IMR-90 (cell line): ENCODE data around the gene SLX4IP. TPM values are rescaled to one million over a fixed set of nuclear protein-coding genes. Genes with fewer than 3 reads are reported as not detected.

Experiments
- ATAC-seq: fragments of 200-7000 bp; cut with Tn5 transposase; 2 replicates; pipeline ENCODE4 v1.9.1; 2020; ENCODE audit warnings: low read depth, mild to moderate bottlenecking, moderate library complexity
- BruUV-seq: library from RNA; stranded (reverse); fragments of 400-500 nt; replicated peaks from 2 replicates; lab custom pipeline; 2021; lab: Mats Ljungman, UMichigan
- CTCF ChIA-PET: fragments of 300-600 bp; formaldehyde crosslinking; extraction: SDS; loops from one replicate; lab custom pipeline; 2021; ENCODE audit warnings: antibody characterized with exemption; lab: Yijun Ruan, JAX
- POLR2A ChIA-PET: fragments of 300-600 bp; sonication (Branson Sonifier 250); formaldehyde crosslinking; loops from one replicate; lab custom pipeline; 2022; ENCODE audit warnings: antibody characterized with exemption; ENCODE audit not compliant: unreplicated experiment; lab: Charles Lee
- DNase-seq: peaks from one replicate; pipeline ENCODE4 v3.0.0; 2013
- H2AFZ ChIP-seq: replicated peaks from 2 replicates; pipeline ENCODE3; 2013; ENCODE audit warnings: low read length, mild to moderate bottlenecking; ENCODE audit not compliant: poor library complexity
- H2AK5ac ChIP-seq: 2 replicates; pipeline ENCODE4 v1.6.1; 2013; ENCODE audit warnings: low read depth, low read length, inconsistent platforms
- H2AK9ac ChIP-seq: replicated peaks from 2 replicates; pipeline ENCODE3; 2013; ENCODE audit warnings: mild to moderate bottlenecking, low read depth, low read length, moderate library complexity; ENCODE audit not compliant: poor library complexity
- H2BK120ac ChIP-seq: 2 replicates; pipeline ENCODE4 v1.6.1; 2013; ENCODE audit warnings: low read depth, low read length, inconsistent platforms
- H2BK15ac ChIP-seq: 3 replicates; pipeline ENCODE4 v1.6.1; 2013; ENCODE audit warnings: low read depth, low read length, inconsistent platforms
- H2BK20ac ChIP-seq: 2 replicates; pipeline ENCODE4 v1.6.1; 2013; ENCODE audit warnings: low read depth, mild to moderate bottlenecking, inconsistent platforms, low read length, moderate library complexity
- H2BK5ac ChIP-seq: 2 replicates; pipeline ENCODE4 v1.6.1; 2013; ENCODE audit warnings: mild to moderate bottlenecking, low read depth, low read length, inconsistent platforms; ENCODE audit not compliant: poor library complexity, severe bottlenecking
- H3K14ac ChIP-seq: replicated peaks from 2 replicates; pipeline ENCODE4 v1.6.1; 2013; ENCODE audit warnings: low read depth, low read length, inconsistent platforms
- H3K18ac ChIP-seq: 2 replicates; pipeline ENCODE4 v1.6.1; 2013; ENCODE audit warnings: low read depth, low read length, control low read depth
- H3K23ac ChIP-seq: 2 replicates; pipeline ENCODE4 v1.6.1; 2013; ENCODE audit warnings: low read depth, low read length, inconsistent platforms
- H3K27ac ChIP-seq: 2 replicates; pipeline ENCODE4 v1.5.1; 2013; ENCODE audit warnings: mild to moderate bottlenecking, control low read depth, low read length; ENCODE audit not compliant: insufficient read depth
- H3K27me3 ChIP-seq: 2 replicates; pipeline ENCODE4 v1.6.1; 2013; ENCODE audit warnings: low read length; ENCODE audit not compliant: control insufficient read depth, insufficient read depth
- H3K36me3 ChIP-seq: 2 replicates; pipeline ENCODE4 v1.6.1; 2013; ENCODE audit warnings: low read length, mixed read lengths; ENCODE audit not compliant: control insufficient read depth, insufficient read depth
- H3K4ac ChIP-seq: 2 replicates; pipeline ENCODE4 v1.6.1; 2013; ENCODE audit warnings: low read depth, low read length, inconsistent platforms
- H3K4me1 ChIP-seq: 2 replicates; pipeline ENCODE4 v1.6.1; 2013; ENCODE audit warnings: low read length, mixed read lengths; ENCODE audit not compliant: control insufficient read depth, insufficient read depth
- H3K4me2 ChIP-seq: 2 replicates; pipeline ENCODE4 v1.6.1; 2013; ENCODE audit warnings: low read depth, mild to moderate bottlenecking, control low read depth, low read length, moderate library complexity
- H3K4me3 ChIP-seq: 2 replicates; pipeline ENCODE4 v1.5.1; 2013; ENCODE audit warnings: low read depth, mild to moderate bottlenecking, control low read depth, low read length, moderate library complexity; ENCODE audit not compliant: insufficient read depth
- H3K56ac ChIP-seq: 2 replicates; pipeline ENCODE4 v1.6.1; 2013; ENCODE audit warnings: low read length, inconsistent platforms; ENCODE audit not compliant: insufficient read depth; ENCODE audit errors: extremely low read depth
- H3K79me1 ChIP-seq, 2 experiments: 2 replicates each; pipeline ENCODE4 v1.6.1; 2013; ENCODE audit warnings: low read length in 2 of 2, inconsistent platforms in 1 of 2, low read depth in 1 of 2
- H3K9ac ChIP-seq: 2 replicates; pipeline ENCODE4 v1.6.1; 2013; ENCODE audit warnings: low read depth, low read length, control low read depth
- H3K9me1 ChIP-seq: 2 replicates; pipeline ENCODE4 v1.6.1; 2013; ENCODE audit warnings: low read length, inconsistent platforms; ENCODE audit not compliant: insufficient read depth
- H3K9me3 ChIP-seq: 2 replicates; pipeline ENCODE4 v1.6.1; 2013; ENCODE audit warnings: low read length; ENCODE audit not compliant: control insufficient read depth, insufficient read depth
- H4K20me1 ChIP-seq: 2 replicates; pipeline ENCODE4 v1.6.1; 2013; ENCODE audit warnings: low read length, inconsistent platforms; ENCODE audit not compliant: insufficient read depth
- H4K5ac ChIP-seq: 2 replicates; pipeline ENCODE4 v1.6.1; 2013; ENCODE audit warnings: mild to moderate bottlenecking, low read depth, low read length, control low read depth
- H4K8ac ChIP-seq, 2 experiments: 2 replicates each; pipeline ENCODE4 v1.6.1; 2013; ENCODE audit warnings: low read depth in 2 of 2, low read length in 2 of 2, control low read depth in 1 of 2, inconsistent platforms in 1 of 2
- H4K91ac ChIP-seq: 2 replicates; pipeline ENCODE4 v1.6.1; 2013; ENCODE audit warnings: low read depth, low read length, inconsistent platforms; ENCODE audit not compliant: insufficient read depth
- CHD1 ChIP-seq: IDR thresholded peaks from 2 replicates; pipeline ENCODE4 v1.6.1; 2012; ENCODE audit warnings: low read depth, low read length, improper control_type of control experiment
- CTCF ChIP-seq: conservative IDR thresholded peaks from 2 replicates; pipeline ENCODE4 v1.5.1; 2012; ENCODE audit warnings: mild to moderate bottlenecking, low read depth, low read length, improper control_type of control experiment
- RAD21 ChIP-seq: IDR thresholded peaks from 2 replicates; pipeline ENCODE4 v1.6.1; 2012; ENCODE audit warnings: low read length, improper control_type of control experiment
- WGBS, 2 experiments: methylation state at CpG; one replicate each; pipeline versions ENCODE4 v1.1.5 to v1.1.7; 2013; ENCODE audit warnings: missing lambda C conversion rate in 2 of 2; ENCODE audit not compliant: insufficient read length in 1 of 2; ENCODE audit errors: extremely low coverage in 2 of 2; 5-methylcytosine and 5-hydroxymethylcytosine counted together
- dilution Hi-C: fragments of 300-500 bp; cut with HindIII; formaldehyde crosslinking; loops from one replicate; pipeline ENCODE4 v1.14.3; 2018; ENCODE audit warnings: low sequenced_read_pairs; ENCODE audit not compliant: unreplicated experiment
- in situ Hi-C: fragments of 300-500 bp; cut with MboI; formaldehyde crosslinking; loops from 3 replicates; pipeline ENCODE4 v1.14.3; 2019; ENCODE audit warnings: low sequenced_read_pairs, inconsistent platforms, mixed read lengths
- intact Hi-C: fragments of 100-400 bp; cut with micrococcal nuclease; formaldehyde crosslinking; loops from 2 replicates; pipeline ENCODE4 v1.10.0; 2022
- polyA plus RNA-seq, 3 experiments: library from polyadenylated mRNA; depleted of rRNA; stranded (reverse); fragments of >200 nt; gene quantifications; 2 replicates each; pipeline ENCODE4 v1.2.3, GENCODE V29; 2012; ENCODE audit warnings: low replicate concordance in 1 of 3
- total RNA-seq: library from RNA; depleted of rRNA; stranded (reverse); fragments of >200 nt; gene quantifications from 2 replicates; pipeline ENCODE4 v1.2.3, GENCODE V29; 2012

The SLX4IP gene
- total and polyA plus RNA-seq, 2 of the 4 experiments (the other 2 are of a cell fraction): 1.3 to 5.9 TPM

DNA sequence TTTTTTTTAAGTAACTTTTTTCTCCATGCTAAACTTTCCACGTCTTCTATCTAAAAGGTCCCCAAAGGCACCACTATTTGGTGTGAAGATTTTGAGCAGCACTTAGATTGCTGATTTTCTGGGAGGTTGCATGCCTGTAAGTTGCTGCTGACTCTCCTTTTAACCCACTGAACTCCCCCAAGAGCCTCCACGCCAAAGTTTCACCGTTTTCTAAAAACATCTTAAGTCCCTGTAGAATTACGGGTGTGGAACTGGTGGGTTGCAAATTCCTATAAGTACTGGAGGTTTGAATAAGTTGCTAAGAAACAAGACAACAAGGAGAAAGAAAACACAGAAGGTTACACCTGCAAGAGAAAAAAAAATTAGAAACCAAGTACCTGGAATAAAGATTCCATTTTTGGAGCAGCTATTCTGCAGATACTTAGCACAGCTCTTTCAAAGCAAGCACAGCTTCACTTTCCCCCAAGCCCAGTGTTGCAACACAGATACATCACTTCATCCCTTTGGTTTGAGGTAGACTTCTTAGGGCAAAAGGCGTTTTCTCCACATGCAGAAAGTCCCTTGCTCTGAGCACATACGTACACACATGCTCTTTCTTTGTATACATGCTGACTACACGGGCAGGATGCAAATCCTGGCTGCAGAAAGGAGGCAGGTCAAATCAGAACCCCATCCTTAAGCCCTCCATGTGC, 233.7 kb downstream of the SLX4IP start:
- intact Hi-C loops: no loop called here

More for the DNA sequence above, 233.7 kb downstream of the SLX4IP start:
- ATAC-seq (no peak), DNase-seq (no peak)
- Histone ChIP-seq H3K56ac (no peak overlapping the region), H2BK120ac (no peak overlapping the region), H3K4me3 (no peak overlapping the region), H2AK9ac (no peak overlapping the region), H4K8ac (no peak overlapping the region), H3K9me3 (no peaks in the 10 kb centered on the region), H3K23ac (peak overlapping the region; percentile 21; the same call in 1 of the 2 replicates), H3K27me3 (no peaks in the 10 kb centered on the region), H4K20me1 (peaks cover 24% of the 10 kb centered on the region), H2BK5ac (no peak overlapping the region), H3K36me3 (peaks cover 36% of the 10 kb centered on the region), H3K9ac (no peak overlapping the region), H3K79me1 (peaks cover 39 to 85% of the 10 kb centered on the region in 2 experiments), H3K4ac (no peak overlapping the region), H3K18ac (no peak overlapping the region), H3K4me2 (no peak overlapping the region; the same call in 1 of the 2 replicates), H2AK5ac (peak overlapping the region; percentile 20; the same call in 1 of the 2 replicates), H3K14ac (0 out of 2 replicates have a peak overlapping the region, but pooled peaks have one; percentile 10), H3K27ac (no peak overlapping the region), H3K9me1 (peaks cover 19% of the 10 kb centered on the region; the same call in 1 of the 2 replicates), H4K5ac (no peak overlapping the region), H2BK20ac (no peak overlapping the region), H3K4me1 (peaks cover 12% of the 10 kb centered on the region), H4K91ac (no peak overlapping the region), H2BK15ac (no peak overlapping the region), H2AFZ (no peak overlapping the region)
- TF ChIP-seq CHD1: no peak
- TF ChIP-seq RAD21: no peak
- no peak for TF ChIP-seq CTCF
- ChIA-PET CTCF (no interaction called here), POLR2A (no interaction called here)
- BruUV-seq: no TSS peak
- 50% methylated on average over 2 of the region's 7 CpGs; no CpG with 5 or more reads in 1 of the 2 experiments for WGBS, 2 experiments
- dilution Hi-C loops (loop anchor here (25.0 kb wide), 1 partner anchor 868 kb away; no protein-coding TSS in a partner anchor), in situ Hi-C loops (loop anchor here (10.0 kb wide), 1 partner anchor 606 kb away; no protein-coding TSS in a partner anchor)
